Neural cell (in vitro differentiated cells): ENCODE data around the gene CROCC2. TPM values are rescaled to one million over a fixed set of nuclear protein-coding genes. Genes with fewer than 3 reads are reported as not detected.

Experiments
- H2AFZ ChIP-seq: fragments of 200-600, 300-800 bp; sonication (generic), shearing (Covaris generic); 2 replicates; pipeline ENCODE4 v1.6.0; 2014; ENCODE audit warnings: low read depth, mild to moderate bottlenecking, antibody characterized with exemption, low read length, moderate library complexity
- H3F3A ChIP-seq: fragments of 200-600 bp; shearing (Covaris generic); 2 replicates; pipeline ENCODE4 v1.6.1; 2016; ENCODE audit warnings: mild to moderate bottlenecking, moderate library complexity, mixed read lengths, antibody characterized with exemption, low read length; ENCODE audit not compliant: insufficient read depth, poor library complexity, severe bottlenecking
- H3K27ac ChIP-seq: fragments of 200-600, 300-800 bp; sonication (generic), shearing (Covaris generic); 2 replicates; pipeline ENCODE4 v1.5.1; 2014; ENCODE audit warnings: mild to moderate bottlenecking, low read length, moderate library complexity
- H3K27me3 ChIP-seq: fragments of 300-800, 200-600 bp; sonication (generic), shearing (Covaris generic); 2 replicates; pipeline ENCODE4 v1.6.0; 2014; ENCODE audit warnings: mild to moderate bottlenecking, low read depth, low read length, moderate library complexity; ENCODE audit not compliant: insufficient read depth
- H3K36me3 ChIP-seq: fragments of 300-800, 200-600 bp; sonication (generic), shearing (Covaris generic); 2 replicates; pipeline ENCODE4 v1.5.1; 2014; ENCODE audit warnings: mild to moderate bottlenecking, antibody characterized with exemption, low read length, moderate library complexity; ENCODE audit not compliant: insufficient read depth
- H3K4me2 ChIP-seq: fragments of 300-800, 200-600 bp; sonication (generic), shearing (Covaris generic); 2 replicates; pipeline ENCODE4 v1.6.0; 2014; ENCODE audit warnings: mild to moderate bottlenecking, low read length
- H3K4me3 ChIP-seq: fragments of 300-800, 200-600 bp; sonication (generic), shearing (Covaris generic); 2 replicates; pipeline ENCODE4 v1.5.1; 2014; ENCODE audit warnings: mild to moderate bottlenecking, low read length, moderate library complexity
- H3K79me2 ChIP-seq: fragments of 200-600 bp; shearing (Covaris generic); replicated peaks from 2 replicates; pipeline ENCODE4 v1.6.0; 2014; ENCODE audit warnings: mild to moderate bottlenecking, low read length, moderate library complexity; ENCODE audit not compliant: insufficient read depth
- H3K9ac ChIP-seq: fragments of 300-800, 200-600 bp; sonication (generic), shearing (Covaris generic); 2 replicates; pipeline ENCODE4 v1.6.1; 2016; ENCODE audit warnings: mild to moderate bottlenecking, low read length, mixed read lengths
- H3K9me2 ChIP-seq: fragments of 200-600 bp; shearing (Covaris generic); 2 replicates; pipeline ENCODE4 v1.6.1; 2016; ENCODE audit warnings: mild to moderate bottlenecking, low read length, mixed read lengths; ENCODE audit not compliant: insufficient read depth
- H3K9me3 ChIP-seq: fragments of 200-600, 300-800 bp; sonication (generic), shearing (Covaris generic); 2 replicates; pipeline ENCODE4 v1.6.1; 2016; ENCODE audit warnings: mild to moderate bottlenecking, mixed run types, low read length, moderate library complexity, mixed read lengths
- H4K20me1 ChIP-seq: fragments of 200-600 bp; shearing (Covaris generic); 2 replicates; pipeline ENCODE4 v1.6.1; 2016; ENCODE audit warnings: mild to moderate bottlenecking, mixed run types; ENCODE audit not compliant: insufficient read depth
- EP300 ChIP-seq: fragments of 450-650 bp; conservative IDR thresholded peaks from 2 replicates; pipeline ENCODE4 v1.6.1; 2014; ENCODE audit warnings: antibody characterized with exemption, mild to moderate bottlenecking, moderate library complexity; ENCODE audit not compliant: poor library complexity, severe bottlenecking
- EZH2 ChIP-seq: fragments of 200-600, 300-800 bp; shearing (Covaris generic), sonication (generic); IDR thresholded peaks from 2 replicates; pipeline ENCODE4 v1.6.1; 2014; ENCODE audit warnings: antibody characterized with exemption, low read length, borderline replicate concordance, mild to moderate bottlenecking; ENCODE audit not compliant: insufficient read depth, poor library complexity, severe bottlenecking
- MXI1 ChIP-seq: fragments of 450-650 bp; conservative IDR thresholded peaks from 2 replicates; pipeline ENCODE4 v1.6.1; 2014; ENCODE audit warnings: antibody characterized with exemption, mild to moderate bottlenecking; ENCODE audit not compliant: poor library complexity, severe bottlenecking
- POLR2AphosphoS5 ChIP-seq: IDR thresholded peaks from 2 replicates; pipeline ENCODE4 v1.6.1; 2012
- RAD21 ChIP-seq: fragments of 450-650 bp; conservative IDR thresholded peaks from 2 replicates; pipeline ENCODE4 v1.6.1; 2014; ENCODE audit warnings: antibody characterized with exemption, mild to moderate bottlenecking, moderate library complexity
- SMC3 ChIP-seq: fragments of 450-650 bp; conservative IDR thresholded peaks from 2 replicates; pipeline ENCODE4 v1.6.1; 2014; ENCODE audit warnings: antibody characterized with exemption, mild to moderate bottlenecking, moderate library complexity; ENCODE audit not compliant: poor library complexity
- TAF1 ChIP-seq: IDR thresholded peaks from 2 replicates; pipeline ENCODE4 v1.6.1; 2012; ENCODE audit warnings: low read depth
- polyA plus RNA-seq: library from polyadenylated mRNA; depleted of rRNA; stranded (reverse); fragments of >200 nt; gene quantifications from 2 replicates; pipeline ENCODE4 v1.2.3, GENCODE V29; 2014
- TF ChIP-seq, protein P1 (sequence below): fragments of 450-650 bp; IDR thresholded peaks from 2 replicates; pipeline ENCODE4 v1.5.1; 2014; ENCODE audit warnings: antibody characterized with exemption, mild to moderate bottlenecking, moderate library complexity; ENCODE audit not compliant: poor library complexity, severe bottlenecking
- TF ChIP-seq, protein P2 (sequence below): IDR thresholded peaks from 2 replicates; pipeline ENCODE4 v1.6.1; 2012; ENCODE audit warnings: borderline replicate concordance

Gene CROCC2
- polyA plus RNA-seq, 1 donor from 2014 or later: 0.09 TPM

DNA sequence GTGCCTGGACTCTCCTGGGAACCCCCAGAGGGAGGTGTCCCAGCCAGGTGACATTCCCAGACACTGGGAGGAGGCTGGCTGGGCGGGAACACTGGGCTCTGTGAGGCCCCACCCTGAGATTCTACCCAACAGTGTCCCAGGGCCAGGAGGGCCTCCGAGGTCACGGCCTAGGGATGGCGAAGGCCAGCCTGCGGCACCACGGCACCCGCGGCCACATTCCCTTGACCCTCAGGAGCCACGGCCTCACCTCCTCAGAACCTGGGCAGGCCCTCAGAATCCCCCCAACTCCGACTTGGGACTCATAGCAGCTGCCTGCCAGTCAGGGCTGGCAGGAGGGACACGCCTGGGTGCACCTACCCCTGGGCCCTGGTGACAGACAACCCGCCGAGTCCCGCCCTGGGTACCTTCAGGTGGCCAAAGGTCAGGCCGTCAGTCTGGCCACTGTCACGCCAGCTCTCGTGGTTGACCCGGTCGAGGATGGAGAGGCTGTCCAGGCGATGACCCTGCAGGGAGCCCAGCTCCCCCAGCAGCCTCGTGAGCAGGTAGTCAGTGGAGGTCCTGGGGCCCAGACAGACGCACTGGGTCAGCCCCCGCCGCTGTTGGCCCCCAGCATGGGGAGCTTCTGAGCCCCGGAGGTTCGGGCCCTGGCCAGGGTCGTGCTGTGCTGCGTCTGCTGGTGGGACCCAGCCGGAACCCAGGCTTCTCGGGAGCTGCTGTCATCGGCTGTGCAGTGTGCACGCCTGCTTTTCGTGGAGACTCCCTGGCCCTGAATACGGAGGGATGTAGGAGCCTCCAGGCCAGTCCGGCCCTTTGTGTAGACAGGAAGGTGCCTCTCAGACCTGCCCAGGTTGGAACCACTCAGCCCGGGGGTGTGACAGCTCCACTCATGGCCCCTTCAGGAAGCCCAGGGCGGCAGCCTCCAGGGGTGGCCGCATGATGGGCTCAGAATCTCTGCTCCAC, 16.3 kb upstream of the CROCC2 start:
- no peaks in the 10 kb centered on the region for H3K79me2 ChIP-seq
- no peaks in the 10 kb centered on the region for H3K9me2 ChIP-seq
- no peaks in the 10 kb centered on the region for H3F3A ChIP-seq
- H4K20me1 ChIP-seq: no peaks in the 10 kb centered on the region
- no peak overlapping the region for H2AFZ ChIP-seq
- no peak overlapping the region for H3K9ac ChIP-seq
- no peaks in the 10 kb centered on the region for H3K36me3 ChIP-seq
- no peak for TF ChIP-seq TAF1
- no peak for TF ChIP-seq EP300
- TF ChIP-seq, protein P1, sequence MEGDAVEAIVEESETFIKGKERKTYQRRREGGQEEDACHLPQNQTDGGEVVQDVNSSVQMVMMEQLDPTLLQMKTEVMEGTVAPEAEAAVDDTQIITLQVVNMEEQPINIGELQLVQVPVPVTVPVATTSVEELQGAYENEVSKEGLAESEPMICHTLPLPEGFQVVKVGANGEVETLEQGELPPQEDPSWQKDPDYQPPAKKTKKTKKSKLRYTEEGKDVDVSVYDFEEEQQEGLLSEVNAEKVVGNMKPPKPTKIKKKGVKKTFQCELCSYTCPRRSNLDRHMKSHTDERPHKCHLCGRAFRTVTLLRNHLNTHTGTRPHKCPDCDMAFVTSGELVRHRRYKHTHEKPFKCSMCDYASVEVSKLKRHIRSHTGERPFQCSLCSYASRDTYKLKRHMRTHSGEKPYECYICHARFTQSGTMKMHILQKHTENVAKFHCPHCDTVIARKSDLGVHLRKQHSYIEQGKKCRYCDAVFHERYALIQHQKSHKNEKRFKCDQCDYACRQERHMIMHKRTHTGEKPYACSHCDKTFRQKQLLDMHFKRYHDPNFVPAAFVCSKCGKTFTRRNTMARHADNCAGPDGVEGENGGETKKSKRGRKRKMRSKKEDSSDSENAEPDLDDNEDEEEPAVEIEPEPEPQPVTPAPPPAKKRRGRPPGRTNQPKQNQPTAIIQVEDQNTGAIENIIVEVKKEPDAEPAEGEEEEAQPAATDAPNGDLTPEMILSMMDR: no peak
- TF ChIP-seq RAD21: no peak
- no peak for TF ChIP-seq SMC3
- TF ChIP-seq EZH2: no peak
- TF ChIP-seq, protein P2, sequence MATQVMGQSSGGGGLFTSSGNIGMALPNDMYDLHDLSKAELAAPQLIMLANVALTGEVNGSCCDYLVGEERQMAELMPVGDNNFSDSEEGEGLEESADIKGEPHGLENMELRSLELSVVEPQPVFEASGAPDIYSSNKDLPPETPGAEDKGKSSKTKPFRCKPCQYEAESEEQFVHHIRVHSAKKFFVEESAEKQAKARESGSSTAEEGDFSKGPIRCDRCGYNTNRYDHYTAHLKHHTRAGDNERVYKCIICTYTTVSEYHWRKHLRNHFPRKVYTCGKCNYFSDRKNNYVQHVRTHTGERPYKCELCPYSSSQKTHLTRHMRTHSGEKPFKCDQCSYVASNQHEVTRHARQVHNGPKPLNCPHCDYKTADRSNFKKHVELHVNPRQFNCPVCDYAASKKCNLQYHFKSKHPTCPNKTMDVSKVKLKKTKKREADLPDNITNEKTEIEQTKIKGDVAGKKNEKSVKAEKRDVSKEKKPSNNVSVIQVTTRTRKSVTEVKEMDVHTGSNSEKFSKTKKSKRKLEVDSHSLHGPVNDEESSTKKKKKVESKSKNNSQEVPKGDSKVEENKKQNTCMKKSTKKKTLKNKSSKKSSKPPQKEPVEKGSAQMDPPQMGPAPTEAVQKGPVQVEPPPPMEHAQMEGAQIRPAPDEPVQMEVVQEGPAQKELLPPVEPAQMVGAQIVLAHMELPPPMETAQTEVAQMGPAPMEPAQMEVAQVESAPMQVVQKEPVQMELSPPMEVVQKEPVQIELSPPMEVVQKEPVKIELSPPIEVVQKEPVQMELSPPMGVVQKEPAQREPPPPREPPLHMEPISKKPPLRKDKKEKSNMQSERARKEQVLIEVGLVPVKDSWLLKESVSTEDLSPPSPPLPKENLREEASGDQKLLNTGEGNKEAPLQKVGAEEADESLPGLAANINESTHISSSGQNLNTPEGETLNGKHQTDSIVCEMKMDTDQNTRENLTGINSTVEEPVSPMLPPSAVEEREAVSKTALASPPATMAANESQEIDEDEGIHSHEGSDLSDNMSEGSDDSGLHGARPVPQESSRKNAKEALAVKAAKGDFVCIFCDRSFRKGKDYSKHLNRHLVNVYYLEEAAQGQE: no peak
- no peak for TF ChIP-seq MXI1
- no peak for TF ChIP-seq POLR2AphosphoS5
- no peaks in the 10 kb centered on the region for H3K9me3 ChIP-seq
- no peak overlapping the region for H3K27ac ChIP-seq
- no peaks in the 10 kb centered on the region for H3K27me3 ChIP-seq
- no peak overlapping the region for H3K4me3 ChIP-seq
- H3K4me2 ChIP-seq: no peak overlapping the region

DNA sequence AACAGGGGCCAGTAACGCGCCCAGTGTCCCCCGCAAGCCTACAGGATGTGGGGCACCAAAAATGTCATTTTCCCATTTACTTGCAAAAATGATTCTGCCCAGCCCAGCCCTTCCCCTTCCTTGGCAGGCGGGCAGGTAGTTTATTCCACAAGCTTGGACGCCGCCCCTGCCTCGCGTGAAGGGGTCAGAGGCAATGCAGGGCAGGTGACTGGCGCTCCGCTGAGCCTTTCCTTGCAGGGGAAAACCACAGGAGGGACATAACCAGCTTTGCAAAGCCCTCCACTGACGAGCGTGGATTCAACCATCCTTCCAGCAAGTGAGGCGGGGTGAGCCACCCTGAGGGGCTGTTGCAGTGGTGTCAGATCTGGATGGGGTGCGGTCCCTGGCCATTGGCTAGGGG, 15.4 kb upstream of the CROCC2 start:
- Histone ChIP-seq H3K9me2 (no peaks in the 10 kb centered on the region), H3K27ac (no peak overlapping the region), H3K9me3 (no peaks in the 10 kb centered on the region), H3F3A (no peaks in the 10 kb centered on the region), H3K27me3 (no peaks in the 10 kb centered on the region), H3K4me3 (no peak overlapping the region), H3K36me3 (no peaks in the 10 kb centered on the region), H2AFZ (no peak overlapping the region), H3K79me2 (no peaks in the 10 kb centered on the region), H3K4me2 (no peak overlapping the region), H3K9ac (no peak overlapping the region), H4K20me1 (no peaks in the 10 kb centered on the region)
- no peak for TF ChIP-seq MXI1
- no peak for TF ChIP-seq EP300
- no peak for TF ChIP-seq SMC3
